Measurements from ENCODE around the gene CTSD. TPM values are rescaled to one million over a fixed set of nuclear protein-coding genes. Genes with fewer than 3 reads are reported as not detected.

Gene CTSD
- total RNA-seq, 3 donors from 2014 or later, result 244 to 694 (median 667) TPM

DNA sequence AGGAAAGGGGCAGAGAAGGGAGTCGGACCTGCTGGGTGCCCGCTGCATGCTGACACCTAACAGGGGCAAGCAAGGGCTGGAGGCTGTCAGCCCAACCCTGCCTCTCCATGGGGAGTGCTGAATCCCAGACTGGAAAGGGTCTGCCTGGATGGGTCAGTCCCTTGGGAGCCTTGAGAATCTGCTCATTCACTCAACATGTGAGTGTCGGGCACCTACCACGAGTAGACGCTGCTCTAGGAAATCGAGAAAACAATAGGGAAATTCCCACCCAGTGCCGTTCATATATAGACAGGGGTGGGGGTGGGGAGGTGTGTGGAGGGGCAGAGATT lies 4.4 kb upstream of the CTSD start:
- H3K4me3 ChIP-seq, result no peak overlapping the region
- H3K27ac ChIP-seq, result no peak overlapping the region
- no peaks in the 10 kb centered on the region for H3K36me3 ChIP-seq
- H3K27me3 ChIP-seq, result no peaks in the 10 kb centered on the region
- TF ChIP-seq CTCF (IDR thresholded peaks at IDR 0.05) (no peak), POLR2A (IDR thresholded peaks at IDR 0.05) (no peak)
- no peak for DNase-seq (ENCODE audit: low spot score in 2 of 2)
- no peaks in the 10 kb centered on the region for H3K9me3 ChIP-seq
- no peaks in the 10 kb centered on the region for H3K4me1 ChIP-seq
- intact Hi-C loops (cut with DNase I; ENCODE audit: low total_unique reads), result loop anchor here (2.0 kb wide), 1 partner anchor 75 kb away; no protein-coding TSS in a partner anchor

DNA sequence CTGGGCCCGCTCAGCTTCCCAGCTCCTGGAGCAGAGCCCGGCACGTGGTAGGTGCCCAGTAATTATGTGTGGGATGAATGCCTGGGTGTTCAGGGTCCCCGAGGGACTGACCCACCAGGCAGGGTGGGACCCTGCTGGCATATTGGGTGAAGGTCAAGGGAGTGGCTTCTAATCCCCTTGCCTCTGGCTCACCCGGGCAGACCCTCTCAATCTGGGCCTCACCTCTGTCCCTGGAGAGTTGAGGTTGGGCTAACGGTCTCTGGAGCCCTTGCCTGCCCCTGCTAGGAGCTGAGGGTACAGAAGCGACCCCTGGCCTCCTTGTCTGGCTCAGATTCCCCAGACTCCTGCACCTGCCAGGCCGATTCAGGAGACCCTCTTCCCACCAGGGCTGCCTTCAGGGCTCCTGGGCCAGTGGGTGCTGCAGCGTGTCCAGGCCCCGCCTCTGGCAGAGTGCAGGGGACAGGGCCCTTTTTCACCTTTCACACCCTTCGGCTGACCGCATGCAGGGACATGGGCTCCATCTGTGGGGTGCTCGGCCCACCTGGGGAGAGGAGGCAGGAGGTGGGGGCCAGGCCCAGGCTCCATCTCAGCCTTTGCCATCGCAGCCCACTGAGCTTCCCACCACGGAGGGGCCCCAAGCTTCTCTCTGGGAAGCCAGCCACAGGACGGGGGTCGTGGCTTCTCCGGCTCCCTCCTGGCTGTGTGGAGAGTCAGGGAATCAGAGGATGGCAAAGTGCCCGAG lies 3.8 kb upstream of the CTSD start:
- Histone ChIP-seq H3K36me3 (no peaks in the 10 kb centered on the region), H3K27ac (no peak overlapping the region), H3K27me3 (no peaks in the 10 kb centered on the region), H3K4me3 (no peak overlapping the region), H3K9me3 (no peaks in the 10 kb centered on the region), H3K4me1 (no peaks in the 10 kb centered on the region)
- DNase-seq (ENCODE audit: low spot score in 2 of 2), result no peak
- no peak for TF ChIP-seq POLR2AphosphoS5 (IDR thresholded peaks at IDR 0.05)
- TF ChIP-seq POLR2A (IDR thresholded peaks at IDR 0.05), result no peak
- TF ChIP-seq CTCF (IDR thresholded peaks at IDR 0.05), result no peak
- intact Hi-C loops (cut with DNase I; ENCODE audit: low total_unique reads), result loop anchor here (2.0 kb wide), 1 partner anchor 75 kb away; no protein-coding TSS in a partner anchor

DNA sequence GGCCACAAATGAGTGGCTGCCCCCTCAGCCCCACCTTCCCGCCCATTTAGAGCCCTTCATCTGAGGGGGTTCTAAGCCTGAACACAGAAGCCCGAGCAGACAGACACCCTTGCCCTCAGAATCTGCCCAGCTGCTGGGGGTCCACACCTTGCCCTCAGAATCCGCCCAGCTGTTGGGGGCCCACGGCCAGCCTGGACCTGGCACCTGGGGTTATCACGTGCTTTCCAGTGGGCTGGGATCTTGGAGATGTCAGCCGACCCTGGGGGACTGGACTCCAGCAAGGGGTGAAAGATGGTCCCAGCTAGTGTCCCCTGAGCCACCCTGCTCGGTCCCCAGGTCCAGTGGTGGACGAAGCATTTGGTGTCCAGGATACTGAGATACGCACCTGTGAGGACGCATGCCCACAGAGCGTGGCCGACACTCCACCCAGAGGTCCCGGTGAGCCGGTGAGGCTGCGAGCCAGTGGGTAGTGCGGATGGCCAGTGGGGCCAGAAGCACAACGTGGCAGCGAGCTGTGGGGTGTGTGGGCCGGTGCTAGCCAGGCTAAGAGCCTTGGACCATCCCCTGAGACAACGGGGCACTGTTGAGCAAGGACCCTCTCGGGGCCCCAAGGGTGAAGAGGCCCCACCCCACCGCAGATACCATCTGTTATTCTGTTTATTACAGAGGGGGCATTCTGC lies 3.1 kb upstream of the CTSD start:
- H3K4me1 ChIP-seq, result peaks cover 0 to 5% of the 10 kb centered on the region in 2 donors
- intact Hi-C loops (cut with DNase I; ENCODE audit: low total_unique reads), result no loop called here
- no peaks in the 10 kb centered on the region for H3K9me3 ChIP-seq

DNA sequence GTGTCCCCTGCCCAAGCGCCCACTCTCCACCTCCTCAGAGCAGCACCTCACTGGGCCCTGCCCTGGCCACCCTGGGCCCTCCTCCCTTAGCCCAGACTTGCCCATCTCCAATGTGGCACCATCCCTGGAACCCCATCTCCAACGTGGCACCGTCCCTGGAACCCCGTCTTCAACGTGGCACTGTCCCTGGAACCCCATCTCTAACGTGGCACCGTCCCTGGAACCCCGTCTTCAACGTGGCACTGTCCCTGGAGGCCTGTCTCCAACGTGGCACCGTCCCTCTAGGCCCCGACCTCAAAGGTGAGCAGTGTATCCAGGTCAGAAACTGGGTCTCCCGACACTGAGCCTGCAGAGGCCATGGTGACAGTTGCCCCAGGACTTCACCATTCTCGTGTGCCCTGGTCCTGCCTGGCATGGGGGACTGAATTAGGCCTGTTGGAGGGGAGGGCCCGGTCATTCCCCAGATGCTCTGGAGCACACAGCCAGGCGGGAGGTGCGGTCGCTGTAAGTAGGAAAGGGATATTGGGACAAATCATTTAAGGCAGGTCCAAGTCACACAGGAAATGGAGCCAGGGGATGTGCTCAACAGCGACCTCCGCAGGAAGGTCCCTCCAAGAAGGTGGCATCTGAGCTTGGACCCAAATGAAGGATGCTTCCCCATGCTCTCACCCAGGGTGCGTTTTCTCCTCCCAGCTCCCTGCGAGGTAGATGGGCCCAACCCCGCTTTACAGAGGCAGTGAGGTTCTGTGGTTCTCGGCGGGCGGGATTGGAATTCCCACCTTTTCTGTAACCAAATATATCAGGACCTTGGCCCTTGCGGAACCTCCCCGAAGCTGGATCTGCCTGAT lies 2.4 kb upstream of the CTSD start:
- Histone ChIP-seq H3K36me3 (no peaks in the 10 kb centered on the region), H3K27me3 (no peaks in the 10 kb centered on the region), H3K9me3 (no peaks in the 10 kb centered on the region), H3K4me3 (no peak overlapping the region), H3K4me1 (peaks cover 3 to 9% of the 10 kb centered on the region in 2 donors), H3K27ac (no peak overlapping the region)
- no peak for TF ChIP-seq POLR2AphosphoS5 (IDR thresholded peaks at IDR 0.05)
- TF ChIP-seq POLR2A (IDR thresholded peaks at IDR 0.05), result no peak
- no peak for TF ChIP-seq CTCF (IDR thresholded peaks at IDR 0.05)
- DNase-seq (ENCODE audit: low spot score in 2 of 2), result no peak
- intact Hi-C loops (cut with DNase I; ENCODE audit: low total_unique reads), result no loop called here

More for the DNA sequence above, 3.1 kb upstream of the CTSD start:
- H3K36me3 ChIP-seq, result no peaks in the 10 kb centered on the region
- no peak for TF ChIP-seq CTCF (IDR thresholded peaks at IDR 0.05)
- no peak for TF ChIP-seq POLR2A (IDR thresholded peaks at IDR 0.05)
- TF ChIP-seq POLR2AphosphoS5 (IDR thresholded peaks at IDR 0.05), result no peak
- H3K4me3 ChIP-seq, result no peak overlapping the region
- no peaks in the 10 kb centered on the region for H3K27me3 ChIP-seq
- H3K27ac ChIP-seq, result no peak overlapping the region
- no peak for DNase-seq (ENCODE audit: low spot score in 2 of 2)

Measured in breast epithelium (tissue), 4 donors.